Activated CD4-positive, alpha-beta T cell treated with anti-CD3 and anti-CD28 coated beads for 36 hours (primary cell): ENCODE measurements around the gene AKIP1. TPM values are rescaled to one million over a fixed set of nuclear protein-coding genes. Genes with fewer than 3 reads are reported as not detected.
A peak's percentile ranks its signal among the peaks of the same experiment; 100 is the strongest.
"Not testable (repeated sequence)": the region's sequence is repeated elsewhere in the genome, so short reads cannot be mapped to it uniquely, and the experiment has no call there.

Source experiments
- ATAC-seq: fragments of 200-7000 bp; cut with Tn5 transposase; one replicate; pipeline ENCODE4 v1.10.0; 2021; ENCODE audit warnings: mild to moderate bottlenecking, moderate library complexity
- CTCF ChIA-PET: fragments of 350-600 bp; sonication (Branson Sonifier 250); formaldehyde crosslinking; loops from one replicate; lab custom pipeline; 2021; ENCODE audit warnings: antibody characterized with exemption; lab: Charles Lee
- POLR2A ChIA-PET: fragments of 350-600 bp; sonication (Branson Sonifier 250); formaldehyde crosslinking; loops from one replicate; lab custom pipeline; 2021; ENCODE audit warnings: antibody characterized with exemption, inconsistent platforms; lab: Charles Lee
- DNase-seq: peaks from one replicate; pipeline ENCODE4 v3.0.0-alpha.2; 2020
- H3K27ac Mint-ChIP-seq: one replicate; pipeline ENCODE4 v1.8.0; 2021; ENCODE audit warnings: mixed read lengths
- H3K27me3 Mint-ChIP-seq: one replicate; pipeline ENCODE4 v1.8.0; 2021; ENCODE audit warnings: mixed read lengths
- H3K36me3 Mint-ChIP-seq: one replicate; pipeline ENCODE4 v1.8.0; 2021; ENCODE audit warnings: low read depth, mixed read lengths
- H3K4me1 Mint-ChIP-seq: one replicate; pipeline ENCODE4 v1.8.0; 2021; ENCODE audit warnings: mixed read lengths
- H3K4me3 Mint-ChIP-seq: one replicate; pipeline ENCODE4 v1.8.0; 2021; ENCODE audit warnings: mild to moderate bottlenecking, moderate library complexity, mixed read lengths
- H3K9me3 Mint-ChIP-seq: one replicate; pipeline ENCODE4 v1.8.0; 2021; ENCODE audit warnings: low read depth, mixed read lengths
- intact Hi-C, 2 experiments: fragments of 100-400 bp; cut with DNase I in 1 of 2; cut with micrococcal nuclease in 1 of 2; formaldehyde crosslinking; loops; one replicate each; pipeline versions ENCODE4 v1.14.2 to v1.15.1; 2022 to 2024; cut with DNase I, micrococcal nuclease
- total RNA-seq, 2 experiments: library from RNA; stranded (reverse); gene quantifications; one replicate each; pipeline ENCODE4 v1.2.3, GENCODE V29; 2021

AKIP1 gene
- total RNA-seq, 2 experiments from 2014 or later: 29.8 to 32.2 TPM

- CTCF ChIA-PET, ATAC-seq, POLR2A ChIA-PET, DNase-seq, intact Hi-C loops, H3K4me1 Mint-ChIP-seq, H3K9me3 Mint-ChIP-seq, H3K27ac Mint-ChIP-seq, H3K36me3 Mint-ChIP-seq, H3K4me3 Mint-ChIP-seq: not testable (repeated sequence)
- peaks cover 20% of the 10 kb centered on the region for H3K27me3 Mint-ChIP-seq
These were observed 29.4 kb upstream of the AKIP1 start for GRCh38 chr11:8881585-8881984.

GRCh38 chr11:8886322-8886721, 24.7 kb upstream of the AKIP1 start:
- H3K9me3 Mint-ChIP-seq: peaks cover 5% of the 10 kb centered on the region
- H3K27me3 Mint-ChIP-seq: peaks cover 24% of the 10 kb centered on the region
- ATAC-seq (no peak), DNase-seq (no peak)
- H3K36me3 Mint-ChIP-seq: peaks cover 3% of the 10 kb centered on the region
- no peak overlapping the region for H3K4me3 Mint-ChIP-seq
- no peak overlapping the region for H3K27ac Mint-ChIP-seq
- H3K4me1 Mint-ChIP-seq: no peaks in the 10 kb centered on the region
- POLR2A ChIA-PET: no interaction called here
- CTCF ChIA-PET: no interaction called here
- intact Hi-C loops: no loop called here

- H3K9me3 Mint-ChIP-seq, DNase-seq, intact Hi-C loops, H3K4me1 Mint-ChIP-seq, H3K4me3 Mint-ChIP-seq, H3K36me3 Mint-ChIP-seq, ATAC-seq, H3K27ac Mint-ChIP-seq, CTCF ChIA-PET, POLR2A ChIA-PET: not testable (repeated sequence)
- H3K27me3 Mint-ChIP-seq: peaks cover 20% of the 10 kb centered on the region
These were observed 19.8 kb upstream of the AKIP1 start for GRCh38 chr11:8891185-8891584.

GRCh38 chr11:8899119-8899753, 11.8 kb upstream of the AKIP1 start:
- Mint-ChIP-seq H3K36me3 (peaks cover 5% of the 10 kb centered on the region), H3K9me3 (peaks cover 14% of the 10 kb centered on the region), H3K27ac (no peak overlapping the region), H3K4me1 (no peaks in the 10 kb centered on the region), H3K27me3 (peaks cover 2% of the 10 kb centered on the region), H3K4me3 (no peak overlapping the region)
- ChIA-PET POLR2A (no interaction called here), CTCF (no interaction called here)
- intact Hi-C loops: no loop called here
- DNase-seq: no peak
- no peak for ATAC-seq

- ChIA-PET POLR2A (no interaction called here), CTCF (interaction anchor here (0.6 kb wide), 1 partner anchor 110 kb away, joined by 3 read pairs; no protein-coding TSS in a partner anchor)
- H3K27ac Mint-ChIP-seq: no peak overlapping the region
- peaks cover 30% of the 10 kb centered on the region for H3K4me1 Mint-ChIP-seq
- no peak for ATAC-seq
- no peaks in the 10 kb centered on the region for H3K36me3 Mint-ChIP-seq
- DNase-seq: no peak
- no peak overlapping the region for H3K4me3 Mint-ChIP-seq
- intact Hi-C loops: loop anchor here in 1 of 2 experiments (2.0 to 5.0 kb wide), 2 partner anchors 95 to 157 kb away; no protein-coding TSS in a partner anchor
- H3K9me3 Mint-ChIP-seq: peaks cover 2% of the 10 kb centered on the region
- peaks cover 8% of the 10 kb centered on the region for H3K27me3 Mint-ChIP-seq
These were observed 5.3 kb upstream of the AKIP1 start for GRCh38 chr11:8905528-8906165.

GRCh38 chr11:8907116-8907515, 3.9 kb upstream of the AKIP1 start:
- no peak for DNase-seq
- Mint-ChIP-seq H3K4me3 (no peak overlapping the region), H3K9me3 (peaks cover 2% of the 10 kb centered on the region), H3K36me3 (peaks cover under 1% of the 10 kb centered on the region), H3K4me1 (peaks cover 30% of the 10 kb centered on the region), H3K27me3 (peaks cover 8% of the 10 kb centered on the region), H3K27ac (peak overlapping the region; percentile 3)
- no peak for ATAC-seq
- intact Hi-C loops: loop anchor here in 1 of 2 experiments (2.0 to 5.0 kb wide), 2 partner anchors 94 to 155 kb away; no protein-coding TSS in a partner anchor
- ChIA-PET CTCF (no interaction called here), POLR2A (no interaction called here)

GRCh38 chr11:8908099-8908498, 2.9 kb upstream of the AKIP1 start:
- Mint-ChIP-seq H3K4me1 (peaks cover 34% of the 10 kb centered on the region), H3K27me3 (peaks cover 6% of the 10 kb centered on the region), H3K27ac (no peak overlapping the region), H3K4me3 (no peak overlapping the region), H3K9me3 (no peaks in the 10 kb centered on the region), H3K36me3 (peaks cover 4% of the 10 kb centered on the region)
- ATAC-seq (no peak), DNase-seq (no peak)
- intact Hi-C loops: loop anchor here in 1 of 2 experiments (5.0 kb wide), 1 partner anchor 154 kb away; no protein-coding TSS in a partner anchor
- POLR2A ChIA-PET: no interaction called here
- CTCF ChIA-PET: interaction anchor here (0.6 to 1.1 kb wide), 2 partner anchors 52 to 92 kb away, joined by 3 read pairs; no protein-coding TSS in a partner anchor

GRCh38 chr11:8910649-8911026, 351 bp upstream of the AKIP1 start:
- H3K4me3 Mint-ChIP-seq: peak overlapping the region; percentile 86
- peaks cover 10% of the 10 kb centered on the region for H3K36me3 Mint-ChIP-seq
- H3K27me3 Mint-ChIP-seq: peaks cover 6% of the 10 kb centered on the region
- intact Hi-C loops: loop anchor here (1.0 to 5.0 kb wide), 8 partner anchors 54 to 662 kb away; partner anchors contain the start of genes RPL27A (in 1 of the 2), TMEM41B (in 1 of the 2), TMEM9B (in 1 of the 2) and TRIM66 (in 1 of the 2)
- ATAC-seq (peak; percentile 10), DNase-seq (no peak)
- no peaks in the 10 kb centered on the region for H3K9me3 Mint-ChIP-seq
- peaks cover 46% of the 10 kb centered on the region for H3K4me1 Mint-ChIP-seq
- peak overlapping the region; percentile 51 for H3K27ac Mint-ChIP-seq
- POLR2A ChIA-PET: interaction anchor here (0.6 kb wide), 1 partner anchor 222 kb away, joined by 3 read pairs; no protein-coding TSS in a partner anchor
- CTCF ChIA-PET: interaction anchor here (0.7 to 3.0 kb wide), 6 partner anchors 49 to 596 kb away, joined by 3 to 17 read pairs (median 4); no protein-coding TSS in a partner anchor

GRCh38 chr11:8913961-8914660, 3.1 kb downstream of the AKIP1 start:
- POLR2A ChIA-PET: no interaction called here
- Mint-ChIP-seq H3K4me1 (peaks cover 34% of the 10 kb centered on the region), H3K27me3 (peaks cover 3% of the 10 kb centered on the region), H3K9me3 (no peaks in the 10 kb centered on the region), H3K36me3 (peaks cover 28% of the 10 kb centered on the region), H3K4me3 (peak overlapping the region; percentile 47), H3K27ac (peak overlapping the region; percentile 45)
- ATAC-seq (peak; percentile 45), DNase-seq (peak; percentile 65)
- intact Hi-C loops: loop anchor here (1.0 to 5.0 kb wide), 6 partner anchors 45 to 593 kb away; partner anchors contain the start of gene ZNF143 (in 1 of the 2)
- CTCF ChIA-PET: interaction anchor here (0.6 to 3.1 kb wide), 14 partner anchors 12 to 590 kb away, joined by 3 to 31 read pairs (median 4); partner anchors contain the start of genes ASCL3 and TMEM9B

- POLR2A ChIA-PET: no interaction called here
These were observed 3.7 kb downstream of the AKIP1 start for GRCh38 chr11:8914661-8915018.

More at GRCh38 chr11:8914661-8915018, 3.7 kb downstream of the AKIP1 start:
- no peaks in the 10 kb centered on the region for H3K9me3 Mint-ChIP-seq
- H3K4me3 Mint-ChIP-seq: peak overlapping the region; percentile 47
- ATAC-seq (no peak), DNase-seq (no peak)
- peaks cover 28% of the 10 kb centered on the region for H3K36me3 Mint-ChIP-seq
- intact Hi-C loops: loop anchor here (1.0 to 5.0 kb wide), 6 partner anchors 45 to 592 kb away; partner anchors contain the start of gene ZNF143 (in 1 of the 2)
- H3K27me3 Mint-ChIP-seq: peaks cover 2% of the 10 kb centered on the region
- H3K27ac Mint-ChIP-seq: peak overlapping the region; percentile 45
- peaks cover 29% of the 10 kb centered on the region for H3K4me1 Mint-ChIP-seq
- CTCF ChIA-PET: interaction anchor here (0.9 to 3.1 kb wide), 15 partner anchors 12 to 589 kb away, joined by 3 to 31 read pairs (median 4); partner anchors contain the start of genes ASCL3, C11orf16 and TMEM9B
